MG63 (cell line): Measurements from ENCODE around the gene PLXNC1. TPM values are rescaled to one million over a fixed set of nuclear protein-coding genes. Genes with fewer than 3 reads are reported as not detected.
"Not testable (repeated sequence)": the region's sequence is repeated elsewhere in the genome, so short reads cannot be mapped to it uniquely, and the experiment has no call there.

Experiments used
- DNase-seq: peaks from one replicate; pipeline ENCODE4 v3.0.0-alpha.2; 2020
- H3K27me3 ChIP-seq: fragments of 250-450 bp; sonication (Bioruptor Pico); 2 replicates; pipeline ENCODE4 v1.5.1; 2020; ENCODE audit warnings: mild to moderate bottlenecking, moderate library complexity
- H3K36me3 ChIP-seq: fragments of 250-450 bp; sonication (Bioruptor Pico); 2 replicates; pipeline ENCODE4 v1.5.1; 2020; ENCODE audit warnings: mild to moderate bottlenecking, moderate library complexity
- H3K4me3 ChIP-seq: fragments of 250-450 bp; sonication (Bioruptor Pico); 2 replicates; pipeline ENCODE4 v1.5.1; 2020; ENCODE audit warnings: mild to moderate bottlenecking, moderate library complexity
- H3K9me3 ChIP-seq: fragments of 250-450 bp; sonication (Bioruptor Pico); 2 replicates; pipeline ENCODE4 v1.5.1; 2020; ENCODE audit warnings: mild to moderate bottlenecking, moderate library complexity
- total RNA-seq: library from RNA; depleted of rRNA; stranded (reverse); fragments of >200 nt; shearing (Covaris generic); gene quantifications from 2 replicates; pipeline ENCODE4 v1.2.3, GENCODE V29; 2014; ENCODE audit warnings: low replicate concordance

PLXNC1 gene
- total RNA-seq, 1 experiment from 2014 or later, result 0.16 TPM

DNA sequence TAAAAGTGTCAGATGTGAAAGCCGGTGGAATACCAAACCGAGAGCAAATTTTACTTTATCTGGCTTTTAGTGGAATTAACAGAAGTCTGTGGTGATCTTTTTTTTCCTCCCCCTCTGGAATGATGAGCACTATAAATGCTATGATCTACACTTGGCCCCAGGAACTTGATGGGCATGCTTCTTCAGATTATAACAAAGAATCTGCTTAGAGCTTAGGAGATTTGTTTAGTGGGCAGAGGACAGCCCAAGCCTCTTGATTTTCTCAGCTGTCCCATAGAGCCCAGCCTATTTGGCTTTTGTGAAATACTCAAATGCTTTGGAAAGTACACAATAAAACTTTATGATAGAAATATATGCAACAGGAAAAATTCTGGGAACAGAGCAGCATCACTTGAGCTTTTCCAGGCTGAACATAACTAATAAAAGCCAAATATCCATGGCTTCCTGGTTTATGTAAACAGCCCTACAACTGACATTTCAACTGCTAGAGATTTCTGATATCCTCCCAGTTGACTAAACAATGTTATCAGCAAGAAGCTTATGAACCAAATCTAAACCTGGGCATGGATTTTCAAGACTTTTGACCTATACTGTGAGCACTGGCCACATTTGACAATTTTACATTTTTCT, 149.6 kb downstream of the PLXNC1 start:
- Histone ChIP-seq H3K27me3 (no peaks in the 10 kb centered on the region), H3K9me3 (no peaks in the 10 kb centered on the region), H3K36me3 (no peaks in the 10 kb centered on the region; the same call in 1 of the 2 replicates), H3K4me3 (no peak overlapping the region)
- DNase-seq, result no peak

DNA sequence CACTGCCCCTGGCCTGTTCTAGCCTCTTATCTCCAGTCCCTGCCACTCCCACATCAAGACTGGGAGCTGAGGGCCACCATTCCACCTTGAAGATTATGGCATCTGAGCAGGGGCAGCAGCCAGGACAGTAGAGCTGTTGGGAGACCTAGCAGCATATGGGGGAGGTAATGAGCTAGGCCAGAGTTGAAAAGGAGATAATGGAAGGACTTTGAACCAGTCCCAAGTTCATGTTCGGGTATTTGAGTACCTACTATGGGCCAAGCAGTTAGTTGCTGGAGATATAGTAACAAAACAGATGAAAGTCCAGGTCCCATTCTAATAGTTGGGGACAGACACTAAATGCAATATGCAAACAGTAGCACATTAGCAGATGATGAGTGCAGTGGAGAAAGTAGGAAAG, 151.5 kb downstream of the PLXNC1 start:
- no peak for DNase-seq
- Histone ChIP-seq H3K9me3 (no peaks in the 10 kb centered on the region), H3K36me3 (peaks cover 4% of the 10 kb centered on the region), H3K27me3 (no peaks in the 10 kb centered on the region), H3K4me3 (no peak overlapping the region)

DNA sequence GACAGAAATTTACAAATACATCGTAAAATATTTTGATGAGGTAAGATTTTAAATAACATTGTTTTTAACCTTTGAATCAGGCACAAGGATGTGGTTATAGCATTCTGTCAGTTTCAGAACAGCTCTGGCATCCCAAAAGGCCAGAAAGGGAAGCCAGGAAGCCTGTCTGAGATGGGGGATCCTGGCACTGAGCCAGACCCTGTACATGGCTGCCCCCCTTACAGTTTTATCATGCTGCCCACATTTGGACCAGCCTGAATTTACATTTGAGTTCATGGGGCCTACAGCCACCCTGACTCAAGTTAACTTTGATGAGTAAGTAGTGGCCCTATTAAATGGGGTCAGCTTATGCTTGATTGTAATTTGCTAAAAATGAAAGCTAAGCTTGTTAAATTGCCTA, 155.6 kb downstream of the PLXNC1 start:
- H3K27me3 ChIP-seq, result no peaks in the 10 kb centered on the region
- no peak overlapping the region for H3K4me3 ChIP-seq
- no peaks in the 10 kb centered on the region for H3K9me3 ChIP-seq
- peaks cover 14% of the 10 kb centered on the region for H3K36me3 ChIP-seq
- DNase-seq, result no peak

DNA sequence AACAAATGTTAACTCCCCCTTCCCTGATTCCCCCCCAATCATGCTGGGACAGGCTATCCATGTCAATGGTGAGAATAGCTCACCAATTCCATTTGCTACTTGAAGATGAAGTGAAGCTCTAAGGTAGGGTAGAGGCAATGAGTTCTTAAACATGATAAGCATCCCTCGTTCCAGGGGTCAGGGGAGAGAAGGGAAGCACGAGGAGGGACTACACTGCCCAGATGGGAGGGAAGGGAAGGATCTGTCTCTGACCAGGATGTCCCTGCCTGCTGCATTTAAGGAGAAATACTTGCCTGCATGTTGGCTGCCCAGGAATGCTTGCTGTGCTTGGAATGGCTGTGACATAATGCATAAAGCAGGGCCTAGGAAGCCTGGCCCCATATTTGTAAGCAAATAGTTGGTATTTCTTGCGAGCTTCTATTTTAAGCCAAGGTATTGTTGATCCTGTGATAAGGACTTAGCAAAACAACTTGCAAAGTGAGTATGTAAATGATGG, 156.2 kb downstream of the PLXNC1 start:
- Histone ChIP-seq H3K27me3 (no peaks in the 10 kb centered on the region), H3K4me3 (no peak overlapping the region), H3K36me3 (peaks cover 16% of the 10 kb centered on the region), H3K9me3 (no peaks in the 10 kb centered on the region)
- DNase-seq, result no peak

DNA sequence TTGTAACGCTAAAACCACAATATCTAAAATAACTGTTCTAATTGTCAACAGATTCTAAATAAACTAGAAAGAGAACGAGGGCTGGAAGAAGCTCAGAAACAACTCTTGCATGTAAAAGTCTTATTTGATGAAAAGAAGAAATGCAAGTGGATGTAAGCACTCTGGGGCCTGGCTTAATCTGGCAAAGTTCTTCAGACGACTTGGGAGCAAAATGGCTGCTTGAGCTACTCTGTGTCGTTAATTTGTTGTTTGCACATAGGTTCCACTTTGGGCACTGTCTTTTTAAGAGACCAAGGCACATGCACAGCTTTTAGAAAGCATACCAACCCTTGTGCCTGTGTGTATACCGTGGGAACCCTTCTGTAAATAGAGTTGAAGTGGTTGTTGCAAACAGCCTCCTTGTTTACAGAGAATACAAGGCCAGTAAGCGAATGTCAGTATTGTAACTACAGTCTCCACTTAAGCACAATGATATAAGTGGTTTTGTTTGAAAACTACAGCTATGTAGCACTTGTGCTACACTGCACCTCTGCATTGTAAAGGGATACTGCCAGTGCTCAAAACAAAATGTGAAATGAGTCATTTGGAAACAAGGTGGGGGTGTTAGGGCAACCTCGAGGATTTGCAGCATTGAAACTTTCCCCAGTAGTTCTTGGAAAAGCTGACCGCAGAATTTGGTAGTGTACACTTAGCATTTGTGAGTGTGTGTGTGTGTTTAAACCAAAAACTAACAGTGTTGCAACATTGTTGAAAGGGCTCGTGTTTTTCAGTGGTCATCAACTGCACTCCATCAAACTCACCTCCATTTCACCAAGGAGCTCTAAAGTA, 157.0 kb downstream of the PLXNC1 start:
- Histone ChIP-seq H3K4me3 (no peak overlapping the region), H3K36me3 (peaks cover 16% of the 10 kb centered on the region), H3K27me3 (no peaks in the 10 kb centered on the region), H3K9me3 (no peaks in the 10 kb centered on the region)
- no peak for DNase-seq

DNA sequence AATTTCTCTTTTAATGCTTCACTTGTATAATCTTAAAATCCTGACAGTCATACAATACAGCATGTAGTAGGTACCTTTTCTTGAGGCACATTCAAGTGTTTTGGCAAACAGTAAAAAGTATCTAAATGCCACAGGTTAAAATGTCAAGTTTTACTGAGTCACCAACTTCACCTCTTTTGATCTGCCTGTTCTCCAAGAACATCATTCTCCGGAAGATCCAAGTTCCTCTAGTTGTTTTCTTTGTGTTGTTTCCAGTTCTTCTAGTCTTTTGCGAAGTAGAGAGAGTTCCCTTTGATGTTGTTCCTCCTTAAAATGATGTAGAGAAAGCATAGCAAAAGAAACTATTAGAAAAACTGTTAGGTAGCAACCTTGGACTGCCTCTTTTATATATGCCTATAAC, 160.2 kb downstream of the PLXNC1 start:
- peaks cover 16% of the 10 kb centered on the region for H3K36me3 ChIP-seq
- H3K9me3 ChIP-seq, result no peaks in the 10 kb centered on the region
- no peak for DNase-seq
- no peaks in the 10 kb centered on the region for H3K27me3 ChIP-seq
- H3K4me3 ChIP-seq, result no peak overlapping the region

DNA sequence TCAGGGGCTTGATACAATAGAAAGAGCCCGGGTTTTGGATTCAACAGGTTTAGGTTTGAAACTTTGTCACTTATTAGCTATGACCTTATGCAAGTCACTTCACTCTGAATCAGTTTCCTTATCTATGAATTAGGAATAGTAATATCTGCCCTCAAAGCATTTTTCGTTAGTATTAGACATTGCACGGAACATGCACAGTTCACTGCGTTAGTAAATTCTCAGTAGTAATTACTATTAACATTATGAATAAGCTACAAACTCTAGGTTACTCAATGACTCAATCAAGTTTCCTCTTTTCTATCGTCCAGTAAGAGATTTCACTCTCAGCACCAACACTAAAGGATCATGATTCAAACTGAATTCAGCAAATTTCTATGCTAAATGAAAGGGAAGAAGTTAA, 161.0 kb downstream of the PLXNC1 start:
- DNase-seq, result no peak
- Histone ChIP-seq H3K27me3 (no peaks in the 10 kb centered on the region), H3K36me3 (peaks cover 15% of the 10 kb centered on the region), H3K9me3 (no peaks in the 10 kb centered on the region), H3K4me3 (no peak overlapping the region)

DNA sequence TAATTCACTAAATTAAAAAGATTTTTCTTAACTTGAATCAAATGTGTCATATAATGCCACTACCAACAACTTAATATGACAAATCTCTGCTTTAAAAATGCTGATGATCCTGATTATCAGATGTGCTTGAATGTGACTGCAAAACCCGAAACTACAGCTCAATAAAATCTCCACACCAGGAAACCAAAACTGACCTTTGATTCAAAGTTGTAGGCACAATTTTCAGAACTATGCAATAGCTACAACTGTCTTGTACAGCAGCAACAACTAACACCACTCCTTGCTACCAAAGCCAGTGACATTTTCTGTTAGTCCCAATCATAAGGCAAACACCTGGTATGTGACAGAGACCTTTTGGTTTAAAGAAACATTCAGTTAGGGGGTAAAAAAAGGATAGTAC, 164.0 kb downstream of the PLXNC1 start:
- Histone ChIP-seq H3K4me3 (no peak overlapping the region), H3K27me3 (no peaks in the 10 kb centered on the region), H3K36me3 (peaks cover 5% of the 10 kb centered on the region), H3K9me3 (peaks cover 3% of the 10 kb centered on the region; the same call in 1 of the 2 replicates)
- no peak for DNase-seq

DNA sequence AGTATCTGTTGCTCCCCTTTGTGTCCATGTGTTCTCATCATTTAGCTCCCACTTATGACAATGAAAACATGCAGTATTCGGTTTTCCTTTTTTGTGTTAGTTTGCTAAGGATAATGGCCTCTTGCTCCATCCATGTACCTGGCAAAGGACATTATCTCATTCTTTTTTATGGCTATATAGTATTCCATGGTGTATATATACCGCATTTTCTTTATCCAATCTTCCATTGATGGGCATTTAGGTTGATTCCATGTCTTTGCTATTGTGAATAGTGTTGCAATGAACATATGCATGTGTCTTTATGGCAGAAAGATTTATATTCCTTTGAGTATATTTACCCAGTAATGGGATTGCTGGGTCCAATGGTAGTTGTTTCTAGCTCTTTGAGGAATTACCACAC, 168.2 kb downstream of the PLXNC1 start:
- not testable (repeated sequence) for H3K4me3 ChIP-seq, DNase-seq, H3K27me3 ChIP-seq
- peaks cover 25% of the 10 kb centered on the region for H3K9me3 ChIP-seq
- peaks cover 21% of the 10 kb centered on the region for H3K36me3 ChIP-seq

DNA sequence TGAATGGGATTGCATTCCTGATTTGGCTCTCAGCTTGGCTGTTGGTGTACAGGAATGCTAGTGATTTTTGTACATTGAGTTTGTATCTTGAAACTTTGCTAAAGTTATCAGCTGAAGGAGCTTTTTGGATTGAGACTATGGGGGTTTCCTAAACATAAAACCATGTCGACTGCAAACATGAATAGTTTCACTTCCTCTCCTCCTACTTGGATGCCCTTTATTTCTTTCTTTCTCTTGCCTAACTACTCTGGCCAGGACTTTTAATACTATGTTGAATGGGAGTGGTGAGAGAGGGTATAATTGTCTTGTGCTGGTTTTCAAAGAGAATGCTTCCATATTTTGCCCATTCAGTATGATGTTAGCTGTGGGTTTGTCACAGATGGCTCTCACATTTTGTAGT, 169.8 kb downstream of the PLXNC1 start:
- H3K4me3 ChIP-seq, result no peak overlapping the region
- H3K36me3 ChIP-seq, result peaks cover 36% of the 10 kb centered on the region
- H3K27me3 ChIP-seq, result no peaks in the 10 kb centered on the region
- DNase-seq, result no peak
- peaks cover 25% of the 10 kb centered on the region for H3K9me3 ChIP-seq

DNA sequence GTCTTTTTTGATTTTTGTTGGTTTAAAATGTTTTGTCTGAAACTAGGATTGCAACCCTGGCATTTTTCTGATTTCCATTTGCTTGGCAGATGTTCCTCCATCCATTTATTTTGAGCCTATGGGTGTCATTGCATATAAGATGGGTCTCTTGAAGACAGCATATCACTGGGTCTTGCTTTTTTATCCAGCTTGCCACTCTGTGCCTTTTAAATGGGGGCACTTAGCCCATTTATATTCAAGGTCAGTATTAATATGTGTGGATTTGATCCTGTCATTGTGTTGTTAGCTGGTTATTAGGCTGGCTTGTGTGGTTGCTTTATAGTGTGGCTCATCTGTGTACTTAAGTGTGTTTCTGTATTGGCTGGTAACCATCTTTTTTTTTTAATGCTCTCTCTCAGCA, 171.7 kb downstream of the PLXNC1 start:
- peaks cover 41% of the 10 kb centered on the region for H3K36me3 ChIP-seq
- H3K27me3 ChIP-seq, result no peaks in the 10 kb centered on the region
- H3K9me3 ChIP-seq, result peaks cover 25% of the 10 kb centered on the region
- no peak for DNase-seq
- H3K4me3 ChIP-seq, result no peak overlapping the region

DNA sequence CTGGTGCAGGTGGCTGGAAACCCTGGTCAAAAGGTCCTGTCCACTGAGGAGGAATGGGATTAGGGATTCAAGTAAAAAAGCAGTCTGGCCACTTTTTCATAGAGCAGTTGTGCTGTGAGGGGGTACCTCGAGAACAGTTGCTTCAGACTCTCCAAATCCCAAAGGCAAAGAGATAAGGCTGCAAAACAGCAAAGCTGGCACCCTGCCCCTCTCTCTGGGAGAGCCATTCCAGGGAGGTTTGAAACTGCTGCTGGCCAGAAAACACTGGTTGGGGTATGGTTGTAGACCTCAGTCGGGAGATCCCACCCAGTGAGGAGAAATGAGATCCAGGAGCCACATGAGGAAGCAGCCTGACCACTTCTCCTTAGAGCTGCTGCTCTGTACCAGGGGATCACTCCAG, 174.0 kb downstream of the PLXNC1 start:
- peaks cover 22% of the 10 kb centered on the region for H3K9me3 ChIP-seq
- DNase-seq, result no peak
- H3K36me3 ChIP-seq, result peaks cover 43% of the 10 kb centered on the region
- no peaks in the 10 kb centered on the region for H3K27me3 ChIP-seq
- H3K4me3 ChIP-seq, result no peak overlapping the region

DNA sequence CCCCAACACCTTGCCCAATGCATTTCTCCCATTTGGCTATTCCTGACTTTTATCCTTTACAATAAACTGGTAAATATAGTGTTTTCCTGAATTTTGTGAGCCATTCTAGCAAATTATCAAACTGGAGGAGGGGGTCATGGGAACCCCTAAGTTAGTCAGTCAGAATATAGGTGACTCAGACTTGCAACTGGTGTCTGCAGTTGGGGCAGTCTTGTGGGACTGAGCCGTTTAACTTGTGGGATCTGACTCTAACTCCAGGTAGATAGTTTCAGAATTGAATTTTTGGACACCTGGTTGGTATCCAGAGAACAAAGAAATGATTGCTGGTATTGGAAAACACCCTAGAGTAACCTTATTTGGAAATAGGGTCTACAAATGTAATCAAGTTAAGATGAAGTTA, 177.9 kb downstream of the PLXNC1 start:
- Histone ChIP-seq H3K9me3 (no peaks in the 10 kb centered on the region; the same call in 1 of the 2 replicates), H3K27me3 (no peaks in the 10 kb centered on the region), H3K4me3 (no peak overlapping the region), H3K36me3 (peaks cover 30% of the 10 kb centered on the region)
- DNase-seq, result no peak

DNA sequence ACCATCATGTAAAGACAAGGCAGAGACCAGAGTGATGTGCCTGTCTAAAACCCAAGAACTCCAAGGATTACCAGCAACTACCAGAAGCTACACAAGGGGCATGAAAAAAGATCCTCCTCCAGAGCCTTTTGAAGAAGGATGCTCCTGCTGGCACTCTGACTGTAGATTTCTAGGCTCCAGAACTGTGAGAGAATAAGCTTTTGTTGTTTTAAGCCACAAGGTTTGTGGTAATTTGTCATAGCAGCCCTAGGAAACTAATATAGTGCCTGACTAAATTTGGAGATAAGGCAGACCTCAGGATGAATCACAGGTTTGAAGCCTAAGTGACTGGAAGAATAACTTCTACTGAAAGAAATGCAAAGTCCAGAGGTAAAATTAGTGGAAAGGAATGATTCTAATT, 178.3 kb downstream of the PLXNC1 start:
- DNase-seq, result peak; percentile 8
- H3K36me3 ChIP-seq, result peaks cover 25% of the 10 kb centered on the region
- no peaks in the 10 kb centered on the region for H3K27me3 ChIP-seq
- H3K4me3 ChIP-seq, result no peak overlapping the region
- H3K9me3 ChIP-seq, result no peaks in the 10 kb centered on the region

DNA sequence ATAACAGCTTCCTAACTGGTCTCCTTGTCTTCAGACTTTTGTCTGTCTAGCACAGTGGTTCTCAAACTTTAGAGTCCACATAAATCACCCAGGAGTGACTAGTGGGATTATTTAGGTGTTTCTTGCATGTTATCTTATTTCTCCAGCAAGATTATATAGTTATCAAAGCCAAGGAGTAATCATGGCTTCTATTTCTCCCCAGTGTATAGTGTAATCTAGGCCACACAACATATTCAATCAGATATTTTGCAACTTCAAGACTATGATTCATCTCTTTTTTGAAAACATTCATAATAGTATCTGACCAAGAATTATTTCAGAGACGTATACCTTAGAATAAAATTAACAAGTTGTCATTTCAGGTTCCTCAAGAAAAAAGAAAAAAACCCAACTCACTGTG, 179.4 kb downstream of the PLXNC1 start:
- Histone ChIP-seq H3K4me3 (no peak overlapping the region), H3K36me3 (peaks cover 18% of the 10 kb centered on the region), H3K27me3 (no peaks in the 10 kb centered on the region), H3K9me3 (no peaks in the 10 kb centered on the region)
- DNase-seq, result no peak

DNA sequence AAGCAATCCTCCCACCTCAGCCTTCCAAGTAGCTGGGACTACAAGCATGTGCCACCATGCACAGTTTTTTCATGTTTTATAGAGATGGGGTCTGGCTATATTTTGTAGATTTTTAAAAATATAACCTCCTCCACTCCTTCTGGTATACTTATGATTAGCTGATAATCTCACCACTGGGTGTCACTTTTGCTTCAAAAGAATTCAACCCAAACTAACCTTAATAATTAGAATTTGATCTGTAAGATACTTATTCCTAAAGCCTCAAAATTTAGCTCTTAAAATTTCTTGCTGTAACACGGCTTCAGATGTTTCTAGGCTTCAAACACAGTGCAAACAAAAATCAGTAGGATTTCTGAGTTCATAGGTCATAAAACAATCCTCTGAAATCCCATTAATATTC, 181.0 kb downstream of the PLXNC1 start:
- Histone ChIP-seq H3K36me3 (peaks cover 9% of the 10 kb centered on the region), H3K27me3 (no peaks in the 10 kb centered on the region), H3K9me3 (no peaks in the 10 kb centered on the region), H3K4me3 (no peak overlapping the region)
- no peak for DNase-seq

DNA sequence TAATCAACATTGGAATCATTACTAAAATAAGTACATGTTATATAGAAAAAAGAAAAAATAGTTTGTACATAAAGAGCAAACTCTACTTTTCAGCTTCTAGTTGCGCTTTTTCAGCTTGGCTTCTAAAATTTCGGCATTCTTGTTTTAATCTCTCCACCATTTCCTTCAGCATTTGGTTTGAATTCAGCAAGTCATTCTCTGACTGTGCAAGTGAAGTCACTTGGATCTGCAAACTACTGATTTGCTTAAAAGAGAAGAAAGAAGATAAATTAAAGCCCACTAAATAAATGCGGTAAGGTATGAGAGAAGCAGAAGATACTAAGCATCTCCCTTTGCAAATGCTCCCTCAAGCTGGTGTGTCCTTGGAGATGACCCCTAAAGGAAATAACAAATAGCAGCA, 185.0 kb downstream of the PLXNC1 start:
- no peak for DNase-seq
- Histone ChIP-seq H3K4me3 (no peak overlapping the region), H3K36me3 (peaks cover 6% of the 10 kb centered on the region; the same call in 1 of the 2 replicates), H3K27me3 (no peaks in the 10 kb centered on the region), H3K9me3 (no peaks in the 10 kb centered on the region)
